NCI-H187 (cell line): ENCODE results near the gene FKBP2.

ENCODE experiments used
- DNase-seq, 2 experiments: peaks; one replicate each; lab custom pipeline; 2025; lab: John Stamatoyannopoulos, UW

The FKBP2 gene

DNA sequence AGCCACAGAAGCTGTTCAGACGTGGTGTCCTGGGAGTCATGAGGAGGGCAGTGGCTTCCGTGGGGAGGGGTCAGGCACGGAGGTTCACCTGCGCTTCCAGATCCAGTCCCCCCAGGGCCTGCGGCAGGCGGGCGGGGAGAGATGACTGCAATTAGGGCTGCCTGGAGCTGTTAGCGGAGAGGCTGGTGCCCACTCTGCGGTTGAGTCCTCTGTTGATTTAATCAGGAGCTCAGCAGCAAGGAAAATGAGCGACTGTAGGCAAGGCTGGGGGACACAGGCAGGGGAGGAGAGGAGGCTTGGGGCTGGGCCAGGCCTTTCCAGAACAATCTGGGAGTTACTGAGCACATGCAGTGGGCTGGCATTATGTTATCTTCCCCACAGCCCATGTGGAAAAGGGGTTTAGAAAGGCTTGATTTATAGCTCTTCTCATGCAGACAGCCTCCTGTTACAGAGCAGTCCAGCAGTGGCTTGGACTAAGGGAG, 23.5 kb downstream of the FKBP2 start:
- DNase-seq, result no peak

DNA sequence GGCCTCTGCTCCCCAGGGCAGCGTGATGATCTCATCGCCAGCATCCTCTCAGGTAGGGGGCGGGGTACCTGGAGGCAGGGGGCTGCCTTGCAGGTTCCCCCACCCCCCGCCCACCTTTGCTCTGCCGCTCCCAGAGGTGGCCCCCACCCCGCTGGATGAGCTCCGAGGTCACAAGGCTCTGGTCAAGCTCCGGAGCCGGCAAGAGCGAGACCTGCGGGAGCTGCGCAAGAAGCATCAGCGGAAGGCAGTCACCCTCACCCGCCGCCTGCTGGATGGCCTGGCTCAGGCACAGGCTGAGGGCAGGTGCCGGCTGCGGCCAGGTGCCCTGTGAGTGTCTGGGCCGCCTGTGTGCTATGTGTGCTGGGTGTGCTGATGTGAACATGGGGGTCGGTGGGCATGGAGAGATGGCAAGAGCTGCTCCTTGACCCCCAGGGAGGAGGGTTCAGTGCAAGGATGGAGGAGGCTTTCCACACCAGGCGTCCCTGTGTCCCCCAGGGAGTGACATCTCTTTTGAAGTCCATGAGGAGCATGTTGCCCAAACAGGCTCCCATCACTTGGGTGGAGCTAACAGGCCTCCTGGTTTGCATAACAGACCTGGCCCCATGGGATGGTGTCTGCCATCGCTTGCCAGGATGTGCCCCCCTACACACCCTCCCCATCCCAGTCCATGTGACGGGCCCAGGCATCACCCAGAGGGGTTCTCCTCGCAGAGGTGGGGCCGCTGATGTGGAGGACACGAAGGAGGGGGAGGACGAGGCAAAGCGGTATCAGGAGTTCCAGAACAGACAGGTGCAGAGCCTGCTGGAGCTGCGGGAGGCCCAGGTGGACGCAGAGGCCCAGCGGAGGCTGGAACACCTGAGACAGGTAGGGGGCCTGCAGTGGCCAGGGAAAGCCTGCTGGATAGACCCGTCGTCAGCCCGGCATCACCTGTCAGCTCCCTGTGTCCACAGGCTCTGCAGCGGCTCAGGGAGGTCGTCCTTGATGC, 24.6 kb downstream of the FKBP2 start:
- no peak for DNase-seq

DNA sequence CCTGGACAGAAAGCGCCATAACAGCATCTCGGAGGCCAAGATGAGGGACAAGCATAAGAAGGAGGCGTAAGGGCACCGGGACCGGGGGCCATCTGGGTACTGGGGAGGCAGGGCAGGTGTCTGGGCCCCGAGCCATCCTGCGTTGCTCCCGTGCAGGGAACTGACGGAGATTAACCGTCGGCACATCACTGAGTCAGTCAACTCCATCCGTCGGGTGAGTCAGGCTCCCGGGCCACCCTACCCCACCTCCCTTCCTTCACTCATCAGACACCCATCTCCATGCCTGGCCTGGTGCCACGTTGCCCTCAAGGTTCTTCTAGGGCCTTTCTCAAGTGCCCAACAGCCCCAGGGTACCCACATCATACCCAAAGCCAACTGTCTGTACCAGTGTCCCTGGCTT, 25.4 kb downstream of the FKBP2 start:
- no peak for DNase-seq

DNA sequence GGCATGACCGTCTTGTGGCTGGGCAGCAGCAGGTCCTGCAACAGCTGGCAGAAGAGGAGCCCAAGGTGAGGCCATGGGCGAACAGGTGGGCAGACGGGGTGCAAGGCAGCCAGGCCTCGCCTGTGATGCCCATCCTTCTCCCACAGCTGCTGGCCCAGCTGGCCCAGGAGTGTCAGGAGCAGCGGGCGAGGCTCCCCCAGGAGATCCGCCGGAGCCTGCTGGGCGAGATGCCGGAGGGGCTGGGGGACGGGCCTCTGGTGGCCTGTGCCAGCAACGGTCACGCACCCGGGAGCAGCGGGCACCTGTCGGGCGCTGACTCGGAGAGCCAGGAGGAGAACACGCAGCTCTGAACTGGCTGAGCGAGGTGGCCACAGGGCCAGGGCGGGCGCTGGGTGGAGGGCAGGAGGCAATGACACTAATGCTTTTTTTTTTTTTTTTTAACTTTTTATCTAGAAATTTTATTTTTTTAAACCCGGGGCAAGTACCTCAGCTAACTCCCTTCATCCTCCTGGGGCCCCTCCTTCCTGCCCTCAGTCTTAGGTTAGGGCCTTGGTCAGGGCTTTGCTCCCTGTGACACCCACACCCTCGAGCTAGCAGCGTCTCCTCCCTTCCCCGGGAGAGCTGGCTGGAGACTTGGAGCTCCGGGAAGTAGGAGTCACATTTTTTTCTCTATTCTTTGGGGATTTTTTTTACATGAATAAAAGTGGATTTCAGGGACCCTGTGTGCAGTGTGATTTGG, 26.5 kb downstream of the FKBP2 start:
- DNase-seq, result no peak

DNA sequence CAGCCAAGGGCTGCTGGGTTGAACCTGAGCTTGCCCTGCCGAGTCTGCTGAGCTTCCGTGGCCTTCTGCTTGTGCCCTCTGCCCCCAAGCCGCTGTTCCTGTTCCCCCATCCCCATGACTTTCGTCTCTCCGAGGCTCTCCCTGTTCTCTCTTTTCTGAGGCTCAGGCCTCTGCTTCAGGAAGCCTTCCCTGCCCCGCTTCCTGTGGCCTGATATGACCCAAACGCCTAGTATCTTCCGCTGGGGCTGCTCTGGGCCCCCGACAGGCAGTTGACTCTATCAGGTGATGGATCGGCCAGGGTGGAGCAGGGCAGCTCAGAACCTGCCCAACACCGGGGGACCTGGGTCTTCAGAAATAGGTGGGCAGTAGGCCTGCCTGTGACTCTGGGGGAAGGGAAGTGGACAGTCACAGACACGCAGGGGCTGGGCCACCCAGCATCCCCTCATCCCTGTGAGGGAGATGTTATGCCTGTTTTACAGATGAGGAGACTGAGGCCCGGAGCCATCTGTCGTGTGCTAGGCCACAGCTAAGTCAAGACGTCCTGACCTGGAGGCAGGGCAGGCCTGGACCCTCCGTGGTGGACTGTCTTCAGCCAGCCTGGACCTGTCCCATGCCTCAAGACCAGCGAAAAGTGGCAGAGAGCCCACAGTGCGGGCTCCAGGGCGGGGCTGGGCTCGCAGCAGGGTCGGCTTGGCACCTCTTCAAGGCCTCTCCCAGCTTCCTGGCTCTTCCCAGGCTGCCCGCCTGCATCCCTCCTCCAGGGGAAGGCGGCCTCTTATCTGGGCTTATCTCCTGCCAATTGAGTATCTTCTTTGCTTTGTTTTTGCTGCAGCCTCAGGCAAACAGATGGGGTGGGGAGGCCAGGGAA, 27.4 kb downstream of the FKBP2 start:
- no peak for DNase-seq

DNA sequence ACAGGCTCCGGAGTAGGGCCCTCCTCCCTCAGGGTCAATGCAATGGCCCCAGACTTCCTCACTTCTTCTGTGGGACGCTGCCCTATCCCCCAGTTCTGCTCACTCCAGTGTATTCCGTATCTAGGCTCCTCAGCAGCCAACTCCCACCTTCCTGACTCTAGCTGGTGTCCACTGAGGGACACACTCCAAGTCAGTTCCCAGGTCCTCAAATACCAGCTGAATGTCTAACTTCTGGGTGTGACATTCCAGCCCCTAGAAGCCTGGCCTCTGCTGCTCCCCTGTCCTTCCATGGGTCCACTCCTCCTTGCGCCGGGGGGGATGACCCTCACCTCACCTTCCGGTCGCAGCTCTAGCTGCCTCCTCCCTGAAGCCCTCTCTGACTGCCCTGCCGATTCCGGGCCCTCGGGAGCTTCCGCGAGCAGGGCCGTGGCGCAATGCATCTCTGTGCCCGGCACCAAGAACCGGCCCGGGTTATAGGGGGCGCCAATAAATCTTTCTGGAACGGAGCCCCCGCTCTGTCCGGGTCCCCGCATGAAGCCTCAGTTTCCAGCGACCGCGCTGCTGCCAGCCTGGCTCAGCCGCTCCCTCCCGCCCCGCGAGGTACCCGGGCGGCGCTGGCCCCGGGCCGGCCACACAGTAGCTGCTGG, 28.1 kb downstream of the FKBP2 start:
- no peak for DNase-seq

DNA sequence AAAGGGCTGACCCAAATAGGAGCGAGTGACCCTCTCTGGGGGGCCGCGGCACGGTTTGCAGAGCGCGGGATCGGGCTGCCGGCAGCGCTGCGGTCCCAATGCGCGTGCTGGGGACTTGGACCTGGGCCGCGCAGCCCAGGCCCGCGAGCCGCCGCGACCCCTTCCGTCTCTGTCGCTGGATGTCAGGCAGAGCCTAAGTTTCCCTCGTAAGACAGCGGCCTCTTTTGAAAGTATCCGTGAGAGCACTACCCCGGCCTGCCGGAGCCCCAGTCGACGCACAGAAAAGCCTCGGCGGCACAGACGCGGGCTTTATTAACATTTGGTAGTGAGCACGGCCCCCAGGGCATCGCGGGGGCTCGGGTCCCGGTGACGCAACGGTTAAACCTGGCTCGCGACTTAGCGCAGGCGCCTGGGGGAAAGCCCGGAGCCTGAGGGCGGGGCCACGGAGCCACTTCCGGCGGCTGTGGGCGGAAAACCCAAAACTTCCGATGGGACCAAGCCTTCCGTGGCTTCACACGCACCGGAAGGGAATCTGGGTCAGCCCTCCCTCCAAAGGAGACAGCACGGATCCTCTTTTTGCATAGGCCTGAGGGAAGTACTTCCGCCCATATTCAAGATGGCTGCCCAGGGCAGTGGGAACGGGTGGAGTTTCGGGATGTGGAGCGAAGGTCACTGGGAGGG, 28.8 kb downstream of the FKBP2 start:
- peak; percentile 97 to 98 for DNase-seq

DNA sequence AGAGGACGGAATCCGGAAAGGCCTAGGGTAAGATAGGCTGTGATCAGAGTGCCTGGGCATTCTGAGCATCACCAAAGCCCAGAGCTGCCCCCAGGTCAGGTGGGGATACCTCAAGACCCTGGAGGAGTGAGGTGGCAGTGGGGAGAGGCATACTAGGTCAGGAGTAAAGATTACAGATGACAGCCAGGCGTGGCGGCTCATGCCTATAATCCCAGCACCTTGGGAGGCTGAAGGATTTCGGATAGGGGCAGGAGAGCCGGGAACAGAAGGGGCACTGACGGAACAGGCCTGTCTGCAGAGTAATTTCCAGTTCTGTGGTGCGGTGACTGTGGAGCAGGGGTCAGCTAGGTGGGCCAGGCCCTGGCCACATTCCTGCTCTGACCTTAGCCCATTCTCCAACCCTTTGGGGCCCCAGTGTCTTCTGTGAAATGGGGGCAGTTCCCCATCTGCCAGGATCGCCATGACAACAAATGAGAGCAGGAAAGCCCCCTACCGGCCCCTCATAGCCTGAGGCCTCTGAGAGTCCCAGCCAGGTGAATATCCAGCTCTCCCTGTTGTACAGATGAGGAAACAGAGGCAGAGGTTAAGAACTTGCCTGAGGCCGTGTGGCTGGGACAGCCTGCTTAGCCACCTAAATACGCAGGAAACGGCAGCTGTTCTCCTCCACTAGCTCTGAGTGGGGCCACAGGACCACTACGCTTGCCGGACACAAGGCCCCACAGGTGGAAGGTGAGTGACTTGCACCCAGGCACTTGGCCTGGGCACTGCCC, 34.3 kb downstream of the FKBP2 start:
- no peak for DNase-seq

DNA sequence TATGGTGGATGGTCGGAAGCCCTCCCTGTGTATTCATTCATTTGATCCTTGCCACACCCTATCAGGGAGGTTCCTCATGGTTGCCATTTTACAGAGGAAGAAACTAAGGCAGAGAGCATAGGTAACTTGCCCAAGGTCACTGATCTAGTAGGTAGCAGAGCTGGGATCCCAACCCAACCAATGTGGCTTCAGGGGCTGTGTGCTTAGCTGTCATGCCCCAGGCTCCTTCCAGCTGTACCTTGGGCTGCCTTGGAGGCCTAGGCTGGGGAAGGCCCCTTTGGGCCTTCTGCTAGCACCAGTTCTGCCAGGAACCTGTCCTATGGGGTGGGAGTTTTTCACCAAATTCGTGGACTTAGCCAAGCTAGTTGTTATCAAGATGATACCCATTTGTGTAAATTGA, 34.9 kb downstream of the FKBP2 start:
- DNase-seq, result no peak

DNA sequence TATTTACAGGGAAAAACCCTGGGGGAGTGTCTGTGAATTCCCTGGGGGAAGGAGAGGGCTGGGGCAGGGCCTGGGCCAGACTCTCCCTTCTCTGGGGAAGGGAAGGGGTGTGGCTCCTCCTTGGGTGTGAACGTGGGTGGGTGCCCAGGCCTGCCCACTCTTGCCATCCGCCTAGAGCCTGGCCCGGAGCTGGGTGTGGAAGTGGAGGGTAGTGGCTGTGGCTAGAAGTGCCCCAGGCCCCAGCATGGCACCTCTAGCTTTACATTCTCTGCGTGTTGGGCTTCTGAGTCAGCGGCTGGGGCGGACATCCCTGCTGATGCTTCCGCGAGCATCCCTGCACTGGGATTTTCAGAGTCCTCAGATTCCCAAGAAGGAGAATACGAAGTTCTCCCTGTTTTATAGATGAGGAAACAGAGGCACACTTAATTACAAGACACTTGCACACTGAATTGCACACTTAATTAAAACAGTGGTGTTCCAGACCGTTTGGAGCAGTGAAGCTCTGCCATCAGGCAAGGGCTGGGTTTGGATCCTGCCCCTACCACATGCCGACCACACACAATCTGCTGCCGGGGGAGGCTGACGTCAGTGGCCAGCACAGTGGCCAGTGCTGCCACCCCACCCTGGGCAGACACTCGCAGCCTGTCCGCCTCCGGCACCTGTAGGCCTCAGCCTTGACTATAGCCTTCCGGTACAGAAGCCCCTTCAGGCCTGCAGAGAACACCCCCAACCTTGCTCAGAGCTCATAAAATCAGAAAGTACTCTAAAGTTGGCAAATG, 35.9 kb downstream of the FKBP2 start:
- DNase-seq, result no peak

DNA sequence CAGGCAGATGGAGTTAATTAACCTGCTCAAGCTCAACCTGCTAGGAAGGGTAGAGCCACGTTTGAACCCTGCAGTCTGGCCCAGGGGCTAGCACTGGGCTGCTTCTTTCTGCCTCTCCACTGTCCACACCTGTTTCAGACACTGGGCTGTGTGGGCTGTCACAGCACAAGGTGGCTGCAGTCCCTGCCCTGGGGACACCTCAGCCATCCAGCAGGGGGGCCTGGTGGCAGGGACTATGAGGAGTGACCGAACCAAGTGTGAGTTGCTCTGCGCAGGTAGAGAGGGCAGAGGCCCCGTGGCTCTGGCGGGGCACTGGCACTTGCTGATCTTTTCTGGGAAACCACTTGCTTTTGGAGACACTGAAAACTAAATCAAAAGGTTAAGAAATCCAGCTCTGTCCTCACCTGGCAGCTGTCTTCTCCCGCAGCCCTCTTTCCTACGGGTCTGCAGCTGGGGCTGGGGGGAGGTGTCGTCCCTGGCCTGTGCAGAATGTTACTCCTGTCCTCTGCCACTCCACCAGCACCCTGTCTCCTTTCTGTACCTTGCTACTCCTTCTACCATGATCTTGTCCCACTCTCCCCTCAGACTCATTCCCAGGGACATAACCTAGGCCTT, 37.8 kb downstream of the FKBP2 start:
- no peak for DNase-seq

DNA sequence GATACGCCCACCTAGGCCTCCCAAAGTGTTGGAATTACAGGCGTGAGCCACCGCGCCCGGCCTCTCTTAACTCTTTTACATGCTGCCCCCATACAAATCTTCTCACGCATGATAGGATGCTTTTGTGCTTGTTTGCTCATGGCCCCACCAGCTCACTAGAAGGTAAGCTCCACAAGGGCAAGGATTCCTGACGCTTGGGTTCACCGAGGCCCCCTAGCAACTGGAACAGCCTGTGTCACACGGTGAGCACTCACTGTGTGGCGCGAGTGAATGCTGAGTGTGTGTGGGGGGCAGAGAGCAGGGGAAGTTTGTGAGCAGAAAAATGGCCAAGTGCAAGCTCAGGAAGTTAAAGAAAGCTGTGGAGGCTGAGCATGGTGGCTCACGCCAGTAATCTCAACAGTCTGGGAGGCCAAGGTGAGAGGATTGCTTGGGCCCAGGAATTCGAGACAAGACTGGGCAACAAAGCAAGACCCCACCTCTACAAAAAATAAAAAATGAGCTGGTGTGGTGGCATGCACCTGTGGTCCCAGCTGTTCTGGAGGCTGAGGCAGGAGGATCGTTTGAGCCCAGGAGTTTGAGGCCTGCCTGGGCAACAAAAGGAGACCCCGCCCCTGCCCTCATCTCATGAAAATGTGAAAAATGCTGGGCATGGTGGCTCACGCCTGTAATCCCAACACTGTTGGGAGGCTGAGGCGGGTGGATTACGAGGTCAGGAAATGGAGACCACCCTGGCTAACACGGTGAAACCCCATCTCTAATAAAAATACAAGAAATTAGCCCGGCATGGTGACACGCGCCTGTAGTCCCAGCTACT, 41.3 kb downstream of the FKBP2 start:
- no peak for DNase-seq

DNA sequence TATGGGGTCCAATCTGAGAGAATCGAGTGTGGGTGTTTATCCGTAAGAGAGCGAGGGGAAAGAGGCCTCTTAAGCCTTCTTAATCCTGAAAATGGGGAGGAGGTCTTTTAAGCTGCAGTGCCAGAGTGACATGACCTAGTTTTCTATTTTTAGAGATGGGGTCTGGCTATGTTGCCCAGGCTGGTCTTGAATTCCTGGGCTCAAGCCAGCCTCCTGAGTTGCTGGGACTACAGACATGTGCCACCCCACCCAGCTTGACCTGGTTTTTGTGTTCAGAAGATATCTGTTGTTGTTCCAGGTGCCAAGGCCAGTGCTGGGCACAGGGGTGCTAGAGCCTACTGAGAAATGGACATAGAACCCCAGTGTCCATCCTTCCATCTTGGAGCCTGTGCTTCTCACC, 42.2 kb downstream of the FKBP2 start:
- no peak for DNase-seq

DNA sequence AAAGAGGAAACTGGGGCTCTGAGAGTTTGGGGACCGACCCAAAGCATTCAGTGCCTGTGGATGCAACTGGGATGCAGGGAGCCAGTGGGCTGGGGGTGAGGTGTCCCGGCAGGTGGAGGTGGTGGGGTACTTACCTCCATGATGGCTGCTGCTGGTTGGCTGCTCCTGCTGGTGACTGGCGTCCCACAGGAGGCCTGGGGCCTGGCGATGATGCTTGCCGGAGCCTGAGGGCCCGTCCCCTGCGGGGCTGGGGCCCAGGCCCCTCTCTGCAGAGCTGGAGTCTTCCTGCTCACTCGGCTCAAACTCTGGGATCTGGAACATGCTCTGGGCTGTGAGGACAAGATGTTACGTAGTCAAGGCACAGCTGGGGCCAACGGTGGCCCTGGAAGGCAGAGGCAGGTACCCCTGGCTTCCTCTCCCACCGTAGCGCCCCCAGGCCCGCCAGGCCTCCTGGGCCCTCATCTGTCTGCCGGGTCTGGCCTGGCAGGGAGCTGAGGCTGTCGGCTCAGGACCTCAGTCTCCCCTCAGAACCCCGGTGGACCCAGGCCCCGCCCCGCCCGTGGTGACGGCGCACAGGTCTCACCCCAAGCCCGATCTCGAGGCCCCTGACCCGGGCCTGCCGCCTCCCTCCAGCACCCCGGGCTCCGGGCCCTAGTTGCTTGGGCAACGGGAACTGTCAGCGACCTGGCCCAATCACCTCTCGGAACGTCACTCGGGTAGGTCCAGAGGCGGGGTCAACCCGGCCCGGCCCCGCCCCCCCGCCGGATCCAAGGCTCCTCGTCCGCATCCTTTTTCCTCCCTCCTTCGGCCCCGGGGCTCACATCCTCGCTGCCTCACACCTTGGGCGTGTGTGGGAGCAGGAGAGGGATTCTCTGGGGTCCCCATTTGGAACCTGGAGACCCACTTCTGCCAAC, 43.4 kb downstream of the FKBP2 start, which contains the start of gene BAD:
Gene BAD (minus strand): TSS at position 618 of the 914 bp plus-strand sequence. CDS start 297 bp downstream, at position 321.
- DNase-seq, result peak; percentile 72 to 89

DNA sequence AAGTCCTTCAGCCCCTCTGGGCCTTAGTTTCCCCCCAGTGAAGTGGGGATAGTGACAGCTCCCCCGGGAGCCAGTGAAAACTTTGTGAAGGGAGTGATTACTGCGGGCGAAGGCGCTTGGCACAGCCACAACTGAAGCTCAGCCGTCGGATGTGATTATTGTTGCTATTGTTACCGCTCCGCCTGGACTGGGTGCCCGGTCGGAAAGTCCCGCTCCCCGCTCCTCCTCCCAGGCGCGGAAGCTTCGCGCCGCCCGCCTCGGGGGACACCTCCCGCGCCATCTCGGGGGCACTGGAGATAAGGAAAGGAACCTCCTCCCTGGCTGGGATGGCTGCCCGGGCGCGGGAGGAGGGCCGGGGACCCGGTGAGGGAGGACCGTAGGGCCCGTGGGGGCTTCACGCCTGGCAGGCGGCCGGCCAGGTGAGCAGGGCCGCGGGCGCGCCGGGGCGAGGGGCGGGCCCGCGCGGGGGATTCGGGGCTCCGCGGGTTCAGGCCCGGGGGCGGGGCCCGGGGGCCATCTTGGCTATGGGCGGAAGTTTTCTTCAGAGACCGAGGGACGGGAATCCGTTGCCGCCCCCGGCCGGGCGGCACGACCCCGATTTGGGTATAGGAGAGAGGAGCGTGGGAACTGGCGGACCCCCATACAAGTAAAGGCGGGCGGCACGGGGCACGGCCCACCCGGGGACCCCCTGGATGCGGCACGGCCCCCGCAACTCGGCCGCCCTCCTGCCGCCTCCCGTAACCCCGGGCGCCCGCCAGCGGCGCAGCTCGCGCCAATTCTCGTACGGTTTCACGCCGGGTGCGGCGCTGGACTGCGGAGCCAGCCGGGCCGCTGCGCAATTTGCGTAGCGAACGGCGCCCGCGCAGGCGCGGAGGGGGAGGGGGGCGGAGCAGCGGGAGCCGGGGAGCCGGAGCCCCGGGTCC, 44.3 kb downstream of the FKBP2 start, which contains the start of gene GPR137:
Gene GPR137 (plus strand): TSS at position 887 of the 923 bp plus-strand sequence. CDS start 677 bp downstream, outside the sequence.
- DNase-seq, result peak; percentile 64 to 83
